C1 segment of cervical spinal cord (tissue), 14 donors: ENCODE measurements around the gene RRAS.
"Not testable (repeated sequence)": the region's sequence is repeated elsewhere in the genome, so short reads cannot be mapped to it uniquely, and the experiment has no call there.

Source experiments
- DNase-seq, 14 donors: peaks; one replicate each; lab custom pipeline; 2025; lab: John Stamatoyannopoulos, UW

Gene RRAS

DNA sequence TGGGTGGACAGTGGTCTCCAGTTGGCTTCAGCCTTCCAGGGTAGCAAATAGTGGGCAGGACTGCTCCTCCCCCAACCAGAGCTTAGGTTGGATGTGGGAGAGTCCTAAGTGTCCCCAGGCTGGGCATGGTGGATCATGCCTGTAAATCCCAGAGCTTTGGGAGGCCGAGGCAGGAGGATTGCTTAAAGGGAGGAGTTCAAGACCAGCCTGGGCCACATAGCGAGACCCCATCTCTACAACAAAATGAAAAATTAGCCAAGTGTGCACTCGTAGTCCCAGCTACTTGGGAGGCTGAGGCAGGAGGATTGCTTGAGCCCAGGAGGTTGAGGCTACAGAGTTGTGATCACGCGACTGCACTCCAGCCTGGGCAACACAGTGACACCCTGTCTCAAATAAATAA, 7.4 kb downstream of the RRAS start:
- no peak for DNase-seq

DNA sequence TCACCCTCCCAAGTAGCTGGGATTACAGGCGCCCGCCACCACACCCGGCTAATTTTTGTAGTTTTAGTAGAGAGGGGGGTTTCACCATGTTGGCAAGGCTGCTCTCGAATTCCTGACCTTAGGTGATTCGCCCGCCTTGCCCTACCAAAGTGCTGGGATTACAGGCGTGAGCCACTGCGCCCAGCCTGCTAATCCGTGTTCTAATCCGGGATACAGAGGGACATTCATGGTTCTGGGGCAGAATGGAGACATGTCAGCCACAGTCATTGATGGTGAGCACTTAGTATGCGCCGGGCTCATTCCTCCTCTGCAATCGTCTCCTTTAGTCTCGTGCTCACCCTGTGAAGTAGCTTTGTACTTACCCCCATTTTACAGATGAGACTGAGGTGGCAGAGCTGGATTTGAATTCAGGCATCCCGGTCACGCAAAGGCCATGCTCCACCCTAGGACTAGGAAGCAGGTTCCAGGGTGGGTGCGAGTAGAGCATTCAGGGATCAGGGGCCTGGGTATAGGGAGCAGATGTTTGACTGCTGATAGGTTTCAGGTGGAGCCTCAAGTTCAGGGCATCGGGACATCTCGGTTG, 8.2 kb downstream of the RRAS start:
- DNase-seq = no peak

DNA sequence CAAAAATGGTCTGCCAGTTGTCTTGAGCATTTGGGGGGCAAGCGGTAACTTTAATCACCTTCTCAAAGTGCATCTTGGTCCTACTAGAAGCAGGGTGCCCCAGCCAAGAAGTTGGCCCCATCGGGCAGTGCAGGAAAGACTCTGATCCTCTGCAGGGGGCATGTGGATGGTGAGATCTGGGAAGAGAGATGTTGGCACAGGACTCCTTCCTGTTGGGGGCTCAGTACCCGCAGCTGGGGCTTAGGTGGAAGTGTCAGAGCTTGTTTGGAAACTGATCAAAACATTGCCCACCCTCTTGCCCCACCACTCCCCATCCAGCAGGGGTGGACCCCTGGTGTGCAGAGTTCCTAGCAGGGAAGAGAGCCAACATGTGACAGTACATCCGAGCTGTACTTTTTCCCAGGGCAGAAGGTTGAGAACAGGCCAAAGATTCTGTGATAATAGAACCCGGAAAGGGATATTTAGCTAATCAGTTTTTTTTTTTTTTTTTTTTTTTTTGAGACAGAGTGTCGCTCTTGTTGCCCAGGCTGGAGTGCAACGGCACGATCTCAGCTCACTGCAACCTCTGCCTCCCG, 8.8 kb downstream of the RRAS start:
- DNase-seq = peak in 1 of 14 donors; percentile 45

DNA sequence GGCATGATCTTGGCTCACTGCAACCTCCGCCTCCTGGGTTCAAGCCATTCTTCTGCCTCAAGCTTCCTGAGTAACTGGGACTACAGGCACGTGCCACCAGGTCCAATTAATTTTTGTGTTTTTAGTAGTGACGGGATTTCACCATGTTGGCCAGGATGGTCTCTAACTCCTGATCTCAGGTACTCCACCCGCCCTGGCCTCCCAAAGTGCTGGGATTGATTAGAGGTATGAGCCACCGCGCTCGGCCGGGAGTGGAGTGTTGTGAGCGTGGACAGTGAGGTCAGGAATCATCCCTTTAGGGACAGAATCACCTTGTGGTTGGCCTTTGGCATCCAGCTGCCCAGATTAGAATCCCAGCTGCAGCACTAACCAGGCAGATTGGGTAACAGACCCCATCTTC, 10.3 kb downstream of the RRAS start:
- no peak for DNase-seq

DNA sequence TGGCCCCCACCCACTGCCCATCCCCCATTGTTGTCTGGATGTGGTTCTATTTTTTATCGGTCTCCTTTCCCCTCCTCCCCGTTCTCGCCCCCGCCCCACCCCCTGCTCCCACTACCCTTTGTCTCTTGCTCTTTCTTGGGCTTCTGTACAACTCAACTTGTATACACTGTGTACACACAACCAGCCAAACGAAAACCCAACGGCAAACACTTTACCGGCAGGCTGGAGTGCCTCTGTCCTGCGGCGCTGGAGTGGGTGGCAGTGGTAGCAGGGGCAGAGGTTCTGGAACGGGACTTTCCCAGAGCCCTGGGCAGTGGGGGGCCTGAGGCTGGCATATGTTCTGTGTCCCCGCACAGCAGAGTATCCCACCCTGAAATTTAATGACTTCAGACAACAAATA, 13.7 kb downstream of the RRAS start:
- no peak for DNase-seq

DNA sequence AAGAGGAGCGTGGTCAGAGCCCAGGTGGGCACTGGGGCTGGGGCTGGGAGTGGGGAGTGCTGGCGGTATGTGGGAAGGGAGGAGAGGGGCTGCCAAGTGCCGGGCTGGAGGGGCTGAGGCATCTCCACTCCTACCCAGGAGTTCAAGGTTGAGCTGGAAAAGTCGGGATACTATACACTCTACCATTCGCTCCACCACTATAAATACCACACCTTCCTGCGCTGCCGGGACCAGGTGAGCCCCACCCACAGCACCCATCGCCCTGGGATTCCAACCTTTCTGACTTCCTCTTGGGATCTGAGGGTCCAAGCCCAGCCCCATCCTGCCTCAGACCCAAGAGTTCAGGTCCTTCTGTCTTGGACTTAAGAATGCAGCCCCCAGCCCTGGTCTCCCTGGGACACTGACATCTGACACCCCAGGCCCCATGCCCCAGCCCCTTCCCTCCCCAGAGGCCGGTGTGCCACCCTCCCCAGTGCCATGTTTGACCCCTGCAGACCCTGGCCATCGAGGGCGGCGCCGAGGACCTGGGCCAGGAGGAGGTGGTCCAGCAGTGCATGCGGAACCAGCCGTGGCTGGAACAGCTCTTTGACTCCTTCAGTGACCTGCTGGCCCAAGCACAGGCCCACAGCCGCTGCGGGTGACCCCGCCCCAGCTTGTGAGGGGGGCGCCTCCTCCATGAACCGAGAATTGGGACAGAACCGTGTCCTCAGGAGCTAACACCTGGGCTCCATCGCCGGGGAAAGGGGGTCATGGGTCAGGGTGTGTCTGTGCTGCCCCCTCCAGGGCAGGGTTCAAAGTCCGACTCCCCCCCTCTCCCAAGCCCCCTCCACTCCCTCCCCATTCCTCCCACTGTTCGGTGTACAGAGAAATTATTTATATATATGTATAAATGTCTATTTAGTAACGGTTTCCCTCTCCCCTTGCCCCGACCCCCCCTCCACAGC, 14.7 kb downstream of the RRAS start:
- no peak for DNase-seq

DNA sequence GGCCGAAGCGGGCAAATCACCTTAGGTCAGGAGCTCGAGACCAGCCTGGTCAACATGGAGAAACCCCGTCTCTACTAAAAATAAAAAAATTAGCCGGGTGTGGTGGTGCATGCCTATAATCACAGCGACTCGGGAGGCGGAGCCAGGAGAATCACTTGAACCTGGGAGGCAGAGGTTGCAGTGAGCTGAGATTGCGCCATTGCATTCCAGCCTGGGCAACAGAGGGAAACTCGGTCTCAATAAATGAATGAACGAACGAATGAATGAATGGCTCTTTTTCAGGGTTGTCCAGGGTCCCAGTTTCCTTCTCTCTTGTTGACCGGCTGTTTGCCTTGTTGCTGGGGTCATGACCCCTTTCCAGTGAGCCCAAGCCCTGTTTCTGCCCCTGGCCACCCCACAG, 22.1 kb downstream of the RRAS start:
- DNase-seq = not testable (repeated sequence)

DNA sequence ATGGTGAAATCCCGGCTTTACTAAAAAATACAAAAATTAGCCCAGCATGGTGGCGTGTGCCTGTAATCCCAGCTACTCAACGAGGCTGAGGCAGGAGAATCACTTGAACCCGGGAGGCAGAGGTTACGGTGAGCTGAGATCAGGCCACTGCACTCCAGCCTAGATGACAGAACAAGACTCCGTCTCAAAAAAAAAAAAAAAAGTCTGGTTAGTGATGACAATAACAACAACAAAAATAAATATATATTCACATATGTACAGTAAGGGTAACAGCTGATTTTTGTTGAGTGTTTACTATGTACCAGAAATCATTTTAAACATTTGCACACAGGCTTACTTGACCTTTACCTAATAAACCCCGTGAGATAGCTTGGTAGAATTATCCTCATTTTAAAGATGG, 23.0 kb downstream of the RRAS start:
- no peak for DNase-seq

DNA sequence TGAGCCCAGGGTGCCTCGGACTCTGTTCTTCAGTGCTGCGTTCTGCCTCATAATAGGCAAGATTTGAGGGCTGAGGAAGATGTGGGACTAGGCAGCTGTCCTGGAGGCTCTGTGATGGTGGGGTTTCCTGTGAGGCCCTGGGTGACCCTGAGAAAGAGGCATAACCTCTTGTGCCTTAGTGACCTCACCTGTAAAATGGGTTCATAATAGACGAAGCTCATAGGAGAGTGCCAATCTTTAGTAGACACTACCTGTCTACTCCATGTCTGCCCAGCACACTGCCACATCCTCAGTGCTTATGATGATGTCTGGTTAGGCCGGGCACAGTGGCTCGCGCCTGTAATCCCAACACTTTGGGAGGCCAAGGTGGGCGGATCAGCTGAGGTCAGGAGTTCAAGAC, 23.4 kb downstream of the RRAS start:
- DNase-seq = no peak

DNA sequence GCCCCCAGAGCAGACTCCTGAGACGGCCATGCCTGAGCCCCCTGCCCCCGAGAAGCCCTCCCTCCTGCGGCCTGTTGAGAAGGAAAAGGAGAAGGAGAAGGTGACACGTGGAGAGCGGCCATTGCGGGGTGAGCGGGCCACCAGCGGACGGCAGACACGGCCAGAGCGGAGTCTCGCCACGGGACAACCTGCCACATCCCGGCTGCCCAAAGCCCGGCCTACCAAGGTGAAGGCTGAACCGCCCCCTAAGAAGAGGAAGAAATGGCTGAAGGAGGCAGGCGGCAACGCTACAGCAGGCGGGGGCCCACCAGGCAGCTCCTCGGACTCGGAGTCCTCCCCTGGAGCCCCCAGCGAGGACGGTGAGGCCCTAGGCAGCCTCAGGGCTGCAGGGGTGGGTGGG, 24.1 kb downstream of the RRAS start:
- DNase-seq = no peak

DNA sequence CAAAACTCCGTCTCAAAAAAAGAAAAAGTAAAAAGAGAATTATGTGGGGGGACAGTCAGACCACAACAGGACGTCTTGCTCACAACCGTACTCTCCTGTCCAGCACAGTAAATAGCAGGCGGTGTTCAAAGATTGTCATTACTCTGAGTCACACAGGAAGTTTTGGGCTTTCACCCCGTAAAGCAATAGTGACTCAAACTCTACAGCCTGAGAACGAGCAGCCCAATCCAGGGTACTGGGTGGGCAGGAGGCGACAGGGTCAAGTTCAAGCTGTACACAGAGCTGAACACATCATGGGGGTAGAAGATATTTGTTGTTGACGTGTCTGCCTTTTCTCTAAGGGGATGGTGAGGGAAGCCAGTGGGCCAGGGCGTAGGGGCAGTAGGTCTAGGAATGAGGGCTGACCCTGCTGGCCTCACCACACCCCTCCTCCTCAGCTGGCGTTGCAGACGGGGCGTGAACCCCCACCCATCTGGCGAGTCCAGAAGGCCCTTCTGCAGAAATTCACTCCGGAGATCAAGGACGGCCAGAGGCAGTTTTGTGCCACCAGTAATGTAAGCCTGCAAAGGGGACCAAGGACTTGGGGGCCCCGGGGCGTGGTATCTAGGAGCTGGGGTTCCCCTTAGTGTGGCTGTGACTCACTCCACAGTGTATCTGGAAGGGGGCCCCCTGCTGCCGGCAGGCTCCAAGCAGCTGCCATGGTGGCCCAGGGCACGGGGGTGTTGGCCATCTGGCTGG, 25.7 kb downstream of the RRAS start:
- no peak for DNase-seq

DNA sequence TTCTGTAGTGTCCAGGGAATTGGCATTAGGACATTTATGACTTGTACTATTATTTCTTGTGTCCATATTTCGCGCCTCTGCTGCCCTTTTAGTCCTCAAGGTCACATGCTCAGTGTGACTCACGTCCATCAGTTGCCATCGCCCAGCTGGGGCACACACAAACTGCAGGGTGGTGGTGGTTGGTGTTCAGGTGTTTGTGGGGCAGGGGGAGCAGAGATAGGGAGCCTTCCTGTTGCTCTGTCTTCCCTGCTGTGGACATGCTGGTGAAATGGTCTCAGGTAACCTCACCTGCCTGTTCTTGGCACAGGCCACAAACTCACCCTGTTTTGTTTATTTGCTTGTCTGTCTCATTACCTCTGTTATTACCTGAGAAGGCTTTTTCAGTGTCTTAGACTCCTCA, 26.6 kb downstream of the RRAS start:
- DNase-seq = no peak

DNA sequence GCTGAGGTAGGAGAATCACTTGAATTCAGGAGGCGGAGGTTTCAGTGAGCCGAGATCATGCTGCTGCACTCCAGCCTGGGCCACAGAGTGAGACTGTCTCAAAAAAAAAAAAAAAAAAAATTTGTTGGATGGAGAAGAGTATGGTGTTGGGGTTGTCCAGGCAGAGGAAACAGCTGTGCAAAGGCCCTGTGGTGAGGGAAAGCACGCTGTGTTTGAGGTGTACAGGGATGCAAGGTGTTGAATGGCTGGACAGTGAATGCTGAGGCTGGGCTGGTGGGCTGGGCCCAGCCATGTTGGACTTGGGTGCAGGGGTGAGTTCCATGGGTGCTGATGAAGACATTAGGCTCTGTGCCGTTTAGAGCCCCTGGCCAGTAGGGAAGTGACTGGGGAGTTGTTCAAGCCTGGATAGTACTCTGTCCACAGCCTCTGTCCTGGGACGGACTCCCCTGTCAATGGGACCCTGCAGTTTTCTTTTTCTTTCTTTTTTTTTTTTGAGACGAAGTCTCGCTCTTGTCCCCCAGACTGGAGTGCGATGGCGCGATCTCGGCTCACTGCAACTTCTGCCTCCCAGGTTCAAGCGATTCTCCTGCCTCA, 30.3 kb downstream of the RRAS start:
- DNase-seq = no peak

DNA sequence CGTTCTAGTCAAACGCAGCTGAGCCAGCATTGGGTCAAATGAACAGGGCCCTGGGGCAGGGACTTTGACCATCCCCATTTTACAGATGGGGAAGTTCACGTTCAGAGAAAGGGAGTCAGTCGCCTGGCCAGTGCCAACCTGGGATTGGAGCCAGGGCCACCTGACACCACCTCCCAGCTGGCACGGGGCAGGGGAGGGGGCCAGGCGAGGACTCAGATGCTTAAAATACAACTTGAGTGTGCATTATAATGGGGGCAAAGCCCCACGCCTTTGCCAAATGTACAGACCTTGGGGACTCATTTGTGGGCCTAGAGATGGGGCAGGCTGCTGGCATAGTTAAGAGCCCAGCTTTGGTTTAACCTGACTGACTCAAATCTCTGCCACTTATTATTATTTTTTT, 34.3 kb downstream of the RRAS start:
- DNase-seq = no peak

DNA sequence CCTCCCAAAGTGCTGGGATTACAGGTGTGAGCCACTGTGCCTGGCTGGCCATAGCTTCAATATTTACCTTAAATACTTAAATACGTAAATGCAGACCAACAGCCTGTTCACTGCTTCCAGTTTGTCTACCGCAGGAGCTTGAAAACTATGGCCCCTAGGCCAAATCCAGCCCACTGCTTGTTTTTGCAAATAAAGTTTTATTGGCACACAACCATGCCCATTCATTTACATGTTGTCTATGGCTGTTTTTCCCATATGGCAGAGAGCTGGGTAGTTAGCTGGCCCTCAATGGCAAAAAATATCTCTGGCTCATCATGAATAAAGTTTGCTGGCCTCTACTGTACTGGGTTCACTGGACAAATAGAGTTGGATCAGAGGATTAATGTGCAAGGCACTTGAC, 37.1 kb downstream of the RRAS start:
- no peak for DNase-seq

DNA sequence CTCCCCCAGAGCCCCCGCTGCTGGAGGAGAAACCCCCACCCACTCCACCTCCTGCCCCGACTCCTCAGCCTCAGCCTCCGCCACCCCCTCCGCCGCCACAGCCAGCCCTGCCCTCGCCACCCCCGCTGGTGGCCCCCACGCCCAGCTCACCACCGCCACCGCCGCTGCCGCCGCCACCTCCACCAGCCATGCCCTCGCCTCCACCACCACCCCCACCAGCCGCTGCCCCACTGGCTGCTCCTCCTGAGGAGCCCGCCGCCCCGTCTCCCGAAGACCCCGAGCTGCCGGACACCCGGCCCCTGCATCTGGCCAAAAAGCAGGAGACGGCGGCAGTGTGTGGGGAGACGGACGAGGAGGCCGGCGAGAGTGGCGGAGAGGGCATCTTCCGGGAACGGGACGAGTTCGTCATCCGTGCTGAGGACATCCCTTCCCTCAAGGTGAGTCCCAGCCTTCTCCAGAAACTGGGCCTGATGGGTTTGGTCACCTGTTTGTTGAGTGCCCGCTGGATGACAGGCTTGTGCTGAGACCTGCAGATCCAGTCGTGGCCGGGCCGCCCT, 38.4 kb downstream of the RRAS start:
- DNase-seq = no peak

DNA sequence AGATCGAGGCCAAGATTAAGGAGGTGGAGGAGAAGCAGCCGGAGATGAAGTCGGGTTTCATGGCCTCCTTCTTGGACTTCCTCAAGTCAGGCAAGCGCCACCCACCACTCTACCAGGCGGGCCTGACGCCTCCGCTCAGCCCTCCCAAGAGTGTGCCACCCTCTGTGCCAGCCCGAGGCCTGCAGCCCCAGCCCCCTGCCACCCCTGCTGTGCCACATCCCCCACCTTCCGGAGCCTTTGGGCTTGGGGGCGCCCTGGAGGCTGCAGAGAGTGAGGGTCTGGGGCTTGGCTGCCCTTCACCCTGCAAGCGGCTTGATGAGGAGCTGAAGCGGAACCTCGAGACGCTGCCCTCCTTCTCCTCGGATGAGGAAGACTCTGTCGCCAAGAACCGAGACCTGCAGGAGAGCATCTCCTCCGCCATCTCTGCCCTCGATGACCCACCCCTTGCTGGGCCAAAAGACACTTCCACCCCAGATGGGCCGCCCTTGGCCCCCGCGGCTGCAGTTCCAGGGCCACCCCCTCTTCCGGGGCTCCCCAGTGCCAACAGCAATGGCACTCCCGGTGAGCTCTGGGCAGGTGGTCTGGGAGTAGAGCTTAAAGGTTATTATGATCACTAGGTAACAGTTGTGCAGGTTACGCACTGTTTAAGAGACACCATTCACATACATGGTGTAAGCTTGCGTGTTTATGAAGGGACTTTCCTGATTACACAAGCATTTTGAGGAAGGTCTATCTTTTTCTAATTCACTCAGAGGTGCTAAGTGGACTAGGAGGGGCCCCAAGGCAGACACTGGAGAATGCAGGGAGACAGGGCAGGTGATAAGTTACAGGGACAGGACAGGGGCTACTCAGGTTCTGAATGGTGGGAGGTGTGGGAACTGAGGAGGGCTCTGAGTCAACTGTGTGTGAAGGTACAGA, 40.3 kb downstream of the RRAS start:
- no peak for DNase-seq

DNA sequence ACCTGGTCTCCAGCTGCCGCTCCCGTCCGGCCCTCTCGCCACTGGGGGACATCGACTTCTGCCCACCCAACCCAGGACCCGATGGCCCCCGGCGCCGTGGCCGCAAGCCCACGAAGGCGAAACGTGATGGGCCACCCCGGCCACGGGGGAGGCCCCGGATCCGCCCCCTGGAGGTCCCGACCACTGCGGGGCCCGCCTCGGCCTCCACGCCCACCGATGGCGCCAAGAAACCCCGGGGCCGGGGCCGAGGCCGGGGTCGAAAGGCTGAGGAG, 42.3 kb downstream of the RRAS start:
- no peak for DNase-seq

DNA sequence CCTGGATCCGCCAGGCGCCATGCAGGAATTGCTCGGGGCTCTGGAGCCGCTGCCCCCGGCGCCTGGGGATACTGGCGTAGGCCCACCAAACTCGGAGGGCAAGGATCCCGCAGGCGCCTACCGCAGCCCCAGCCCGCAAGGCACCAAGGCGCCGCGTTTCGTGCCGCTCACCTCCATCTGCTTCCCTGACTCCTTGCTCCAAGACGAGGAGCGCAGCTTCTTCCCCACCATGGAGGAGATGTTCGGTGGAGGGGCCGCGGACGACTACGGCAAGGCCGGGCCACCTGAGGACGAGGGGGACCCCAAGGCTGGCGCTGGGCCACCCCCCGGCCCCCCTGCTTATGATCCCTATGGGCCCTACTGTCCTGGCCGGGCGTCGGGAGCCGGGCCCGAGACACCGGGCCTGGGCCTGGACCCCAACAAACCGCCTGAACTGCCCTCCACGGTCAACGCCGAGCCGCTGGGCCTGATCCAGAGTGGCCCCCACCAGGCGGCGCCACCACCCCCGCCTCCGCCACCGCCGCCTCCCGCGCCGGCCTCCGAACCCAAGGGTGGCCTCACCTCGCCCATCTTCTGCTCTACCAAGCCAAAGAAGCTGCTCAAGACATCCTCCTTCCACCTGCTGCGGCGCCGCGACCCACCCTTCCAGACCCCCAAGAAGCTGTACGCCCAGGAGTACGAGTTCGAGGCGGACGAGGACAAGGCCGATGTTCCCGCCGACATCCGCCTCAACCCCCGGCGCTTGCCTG, 42.8 kb downstream of the RRAS start:
- no peak for DNase-seq

DNA sequence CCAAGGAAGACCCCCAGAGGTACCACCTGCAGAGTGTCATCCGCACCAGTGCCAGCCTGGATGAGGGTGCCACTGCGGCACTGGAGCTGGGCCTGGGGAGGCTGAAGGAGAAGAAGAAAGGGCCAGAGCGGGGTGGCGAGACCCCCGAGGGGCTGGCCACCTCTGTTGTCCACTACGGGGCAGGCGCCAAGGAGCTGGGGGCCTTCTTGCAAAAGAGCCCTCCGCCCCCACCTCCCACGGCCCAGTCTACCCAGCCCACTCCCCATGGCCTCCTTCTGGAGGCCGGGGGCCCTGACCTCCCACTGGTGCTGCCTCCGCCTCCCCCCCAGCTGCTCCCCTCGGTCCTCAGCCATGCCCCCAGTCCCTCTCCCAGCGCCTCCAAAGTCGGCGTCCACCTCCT, 43.5 kb downstream of the RRAS start:
- DNase-seq = no peak
